Activated naive CD4-positive, alpha-beta T cell treated with anti-CD3 and anti-CD28 coated beads, Interleukin-2, amount 50 U/mL, for 24 hours (primary cell): ENCODE measurements around the gene HOXB4.

ENCODE experiments used
- H3K27ac Mint-ChIP-seq: one replicate; pipeline ENCODE4 v1.8.0; 2021; ENCODE audit warnings: mild to moderate bottlenecking, mixed read lengths
- H3K27me3 Mint-ChIP-seq: one replicate; pipeline ENCODE4 v1.8.0; 2021; ENCODE audit warnings: mixed read lengths
- H3K36me3 Mint-ChIP-seq: one replicate; pipeline ENCODE4 v1.8.0; 2021; ENCODE audit warnings: mixed read lengths
- H3K4me1 Mint-ChIP-seq: one replicate; pipeline ENCODE4 v1.8.0; 2021; ENCODE audit warnings: mixed read lengths
- H3K4me3 Mint-ChIP-seq: one replicate; pipeline ENCODE4 v1.8.0; 2021; ENCODE audit warnings: mild to moderate bottlenecking, mixed read lengths
- H3K9me3 Mint-ChIP-seq: one replicate; pipeline ENCODE4 v1.8.0; 2021; ENCODE audit warnings: mixed read lengths

Gene HOXB4

GRCh38 chr17:48575673-48576478, 2.3 kb downstream of the HOXB4 start:
- Mint-ChIP-seq H3K36me3 (peaks cover 1% of the 10 kb centered on the region), H3K4me3 (peak overlapping the region; percentile 51), H3K27me3 (peaks cover 19% of the 10 kb centered on the region), H3K9me3 (no peaks in the 10 kb centered on the region), H3K27ac (no peak overlapping the region), H3K4me1 (peaks cover 49% of the 10 kb centered on the region)

GRCh38 chr17:48575066-48575582, 3.0 kb downstream of the HOXB4 start:
- peaks cover 41% of the 10 kb centered on the region for H3K4me1 Mint-ChIP-seq
- H3K36me3 Mint-ChIP-seq: peaks cover 1% of the 10 kb centered on the region
- no peak overlapping the region for H3K27ac Mint-ChIP-seq
- H3K4me3 Mint-ChIP-seq: no peak overlapping the region
- H3K9me3 Mint-ChIP-seq: no peaks in the 10 kb centered on the region
- H3K27me3 Mint-ChIP-seq: peaks cover 12% of the 10 kb centered on the region

- H3K9me3 Mint-ChIP-seq: no peaks in the 10 kb centered on the region
- no peak overlapping the region for H3K4me3 Mint-ChIP-seq
- H3K27me3 Mint-ChIP-seq: peaks cover 9% of the 10 kb centered on the region
- no peak overlapping the region for H3K27ac Mint-ChIP-seq
- H3K36me3 Mint-ChIP-seq: peaks cover 1% of the 10 kb centered on the region
- H3K4me1 Mint-ChIP-seq: peaks cover 36% of the 10 kb centered on the region
Measured at GRCh38 chr17:48574505-48575065, 3.6 kb downstream of the HOXB4 start.

GRCh38 chr17:48571826-48572417, 6.2 kb downstream of the HOXB4 start:
- Mint-ChIP-seq H3K27ac (no peak overlapping the region), H3K36me3 (no peaks in the 10 kb centered on the region), H3K4me1 (peaks cover 25% of the 10 kb centered on the region), H3K27me3 (peaks cover 6% of the 10 kb centered on the region), H3K4me3 (no peak overlapping the region), H3K9me3 (no peaks in the 10 kb centered on the region)

GRCh38 chr17:48571024-48571818, 6.9 kb downstream of the HOXB4 start:
- H3K9me3 Mint-ChIP-seq: no peaks in the 10 kb centered on the region
- no peaks in the 10 kb centered on the region for H3K36me3 Mint-ChIP-seq
- H3K27ac Mint-ChIP-seq: no peak overlapping the region
- peaks cover 6% of the 10 kb centered on the region for H3K27me3 Mint-ChIP-seq
- no peak overlapping the region for H3K4me3 Mint-ChIP-seq
- peaks cover 22% of the 10 kb centered on the region for H3K4me1 Mint-ChIP-seq

- H3K36me3 Mint-ChIP-seq: no peaks in the 10 kb centered on the region
- H3K9me3 Mint-ChIP-seq: no peaks in the 10 kb centered on the region
- H3K4me1 Mint-ChIP-seq: peaks cover 17% of the 10 kb centered on the region
- H3K27me3 Mint-ChIP-seq: peaks cover 6% of the 10 kb centered on the region
- no peak overlapping the region for H3K27ac Mint-ChIP-seq
- no peak overlapping the region for H3K4me3 Mint-ChIP-seq
Measured at GRCh38 chr17:48570325-48571023, 7.7 kb downstream of the HOXB4 start.

- Mint-ChIP-seq H3K9me3 (no peaks in the 10 kb centered on the region), H3K4me1 (peaks cover 17% of the 10 kb centered on the region), H3K27me3 (peaks cover 6% of the 10 kb centered on the region), H3K36me3 (no peaks in the 10 kb centered on the region), H3K27ac (no peak overlapping the region), H3K4me3 (no peak overlapping the region)
Measured at GRCh38 chr17:48569674-48570324, 8.4 kb downstream of the HOXB4 start.

- Mint-ChIP-seq H3K4me3 (no peak overlapping the region), H3K27me3 (peaks cover 6% of the 10 kb centered on the region), H3K36me3 (no peaks in the 10 kb centered on the region), H3K9me3 (no peaks in the 10 kb centered on the region), H3K4me1 (peaks cover 16% of the 10 kb centered on the region), H3K27ac (no peak overlapping the region)
Measured at GRCh38 chr17:48569240-48569582, 8.9 kb downstream of the HOXB4 start.

- H3K4me3 Mint-ChIP-seq: peak overlapping the region; percentile 15
- peaks cover 6% of the 10 kb centered on the region for H3K27me3 Mint-ChIP-seq
- no peaks in the 10 kb centered on the region for H3K9me3 Mint-ChIP-seq
- peaks cover 15% of the 10 kb centered on the region for H3K4me1 Mint-ChIP-seq
- no peaks in the 10 kb centered on the region for H3K36me3 Mint-ChIP-seq
- H3K27ac Mint-ChIP-seq: no peak overlapping the region
Measured at GRCh38 chr17:48568499-48569239, 9.5 kb downstream of the HOXB4 start.

- no peaks in the 10 kb centered on the region for H3K36me3 Mint-ChIP-seq
Measured at GRCh38 chr17:48567646-48568354, 10.3 kb downstream of the HOXB4 start.

GRCh38 chr17:48567209-48567608, 10.9 kb downstream of the HOXB4 start:
- H3K27me3 Mint-ChIP-seq: peaks cover 6% of the 10 kb centered on the region
- H3K27ac Mint-ChIP-seq: no peak overlapping the region
- H3K36me3 Mint-ChIP-seq: no peaks in the 10 kb centered on the region
- no peaks in the 10 kb centered on the region for H3K9me3 Mint-ChIP-seq
- peaks cover 13% of the 10 kb centered on the region for H3K4me1 Mint-ChIP-seq
- H3K4me3 Mint-ChIP-seq: no peak overlapping the region

More at GRCh38 chr17:48567646-48568354, 10.3 kb downstream of the HOXB4 start:
- Mint-ChIP-seq H3K27ac (no peak overlapping the region), H3K4me3 (no peak overlapping the region), H3K4me1 (peaks cover 9% of the 10 kb centered on the region), H3K27me3 (peaks cover 6% of the 10 kb centered on the region), H3K9me3 (no peaks in the 10 kb centered on the region)

- Mint-ChIP-seq H3K4me1 (peaks cover 18% of the 10 kb centered on the region), H3K36me3 (no peaks in the 10 kb centered on the region), H3K9me3 (no peaks in the 10 kb centered on the region), H3K27ac (no peak overlapping the region), H3K4me3 (no peak overlapping the region), H3K27me3 (peaks cover 6% of the 10 kb centered on the region)
Measured at GRCh38 chr17:48566717-48567116, 11.4 kb downstream of the HOXB4 start.

GRCh38 chr17:48565925-48566710, 12.0 kb downstream of the HOXB4 start:
- Mint-ChIP-seq H3K27ac (no peak overlapping the region), H3K4me3 (no peak overlapping the region), H3K4me1 (peaks cover 24% of the 10 kb centered on the region)

More at GRCh38 chr17:48565925-48566710, 12.0 kb downstream of the HOXB4 start:
- Mint-ChIP-seq H3K9me3 (no peaks in the 10 kb centered on the region), H3K36me3 (peaks cover 2% of the 10 kb centered on the region), H3K27me3 (peaks cover 6% of the 10 kb centered on the region)
